ENCODE measurements around the gene PSMB11.

Gene PSMB11

GRCh38 chr14:23042162-23042965 is at the start of gene PSMB11:
PSMB11 (plus strand) TSS chr14:23042212; CDS start chr14:23042226, 14 bp downstream.
- Histone ChIP-seq H4K20me1 (ENCODE audit: insufficient read depth, low read length) (no peaks in the 10 kb centered on the region), H3K27ac (ENCODE audit: low read depth, low read length, poor library complexity, severe bottlenecking) (no peak within 1 kb of the TSS), H3K9me3 (ENCODE audit: low read length) (no peaks in the 10 kb centered on the region), H2AFZ (ENCODE audit: low read length) (no peak within 1 kb of the TSS), H3K79me2 (ENCODE audit: insufficient read depth, low read length) (no peaks in the 10 kb centered on the region), H3K4me1 (ENCODE audit: insufficient read depth, low read length, severe bottlenecking) (no peaks in the 10 kb centered on the region), H3K9ac (ENCODE audit: low read length) (no peak within 1 kb of the TSS), H3K4me2 (ENCODE audit: low read length) (no peak within 1 kb of the TSS), H3K36me3 (ENCODE audit: insufficient read depth, low read length) (no peaks in the 10 kb centered on the region), H3K9me2 (ENCODE audit: low read depth, low read length) (no peaks in the 10 kb centered on the region), H3K4me3 (ENCODE audit: low read depth, low read length, poor library complexity, severe bottlenecking) (no peak within 1 kb of the TSS), H3F3A (ENCODE audit: insufficient read depth, low read length) (no peaks in the 10 kb centered on the region), H3K27me3 (ENCODE audit: insufficient read depth, low read length) (peaks cover 7% of the 10 kb centered on the region; the same call in 1 of the 2 replicates)
- TF ChIP-seq EZH2 (IDR thresholded peaks at IDR 0.05; ENCODE audit: borderline replicate concordance, low read length) (no peak), CTCF (IDR thresholded peaks at IDR 0.05; ENCODE audit: low read length) (no peak)

GRCh38 chr14:22993517-22993916 is 48.5 kb upstream of the PSMB11 start:
- no peak overlapping the region for H3K27ac ChIP-seq (ENCODE audit: low read depth, low read length, poor library complexity, severe bottlenecking)
- H2AFZ ChIP-seq (ENCODE audit: low read length): no peak overlapping the region
- H3K4me3 ChIP-seq (ENCODE audit: low read depth, low read length, poor library complexity, severe bottlenecking): no peak overlapping the region
- no peaks in the 10 kb centered on the region for H3K27me3 ChIP-seq (ENCODE audit: insufficient read depth, low read length)
- H3K9ac ChIP-seq (ENCODE audit: low read length): no peak overlapping the region
- no peaks in the 10 kb centered on the region for H3K9me3 ChIP-seq (ENCODE audit: low read length)
- H4K20me1 ChIP-seq (ENCODE audit: insufficient read depth, low read length): no peaks in the 10 kb centered on the region
- no peaks in the 10 kb centered on the region for H3K4me1 ChIP-seq (ENCODE audit: insufficient read depth, low read length, severe bottlenecking)
- no peak for TF ChIP-seq EZH2 (IDR thresholded peaks at IDR 0.05; ENCODE audit: borderline replicate concordance, low read length)
- H3K9me2 ChIP-seq (ENCODE audit: low read depth, low read length): no peaks in the 10 kb centered on the region
- H3K79me2 ChIP-seq (ENCODE audit: insufficient read depth, low read length): no peaks in the 10 kb centered on the region
- H3F3A ChIP-seq (ENCODE audit: insufficient read depth, low read length): no peaks in the 10 kb centered on the region
- no peak overlapping the region for H3K4me2 ChIP-seq (ENCODE audit: low read length)
- peaks cover 4% of the 10 kb centered on the region; the same call in 1 of the 2 replicates for H3K36me3 ChIP-seq (ENCODE audit: insufficient read depth, low read length)

GRCh38 chr14:22994762-22995275 is 47.2 kb upstream of the PSMB11 start:
- no peak overlapping the region for H3K9ac ChIP-seq (ENCODE audit: low read length)
- H3K27me3 ChIP-seq (ENCODE audit: insufficient read depth, low read length): no peaks in the 10 kb centered on the region
- no peak overlapping the region for H3K4me2 ChIP-seq (ENCODE audit: low read length)
- no peaks in the 10 kb centered on the region for H3K9me3 ChIP-seq (ENCODE audit: low read length)
- TF ChIP-seq EZH2 (IDR thresholded peaks at IDR 0.05; ENCODE audit: borderline replicate concordance, low read length) (no peak), CTCF (IDR thresholded peaks at IDR 0.05; ENCODE audit: low read length) (peak; percentile 79)
- H3K4me1 ChIP-seq (ENCODE audit: insufficient read depth, low read length, severe bottlenecking): no peaks in the 10 kb centered on the region
- H3F3A ChIP-seq (ENCODE audit: insufficient read depth, low read length): no peaks in the 10 kb centered on the region
- H2AFZ ChIP-seq (ENCODE audit: low read length): no peak overlapping the region
- H3K36me3 ChIP-seq (ENCODE audit: insufficient read depth, low read length): peaks cover 9% of the 10 kb centered on the region
- no peak overlapping the region for H3K27ac ChIP-seq (ENCODE audit: low read depth, low read length, poor library complexity, severe bottlenecking)
- no peaks in the 10 kb centered on the region for H3K79me2 ChIP-seq (ENCODE audit: insufficient read depth, low read length)
- no peaks in the 10 kb centered on the region for H4K20me1 ChIP-seq (ENCODE audit: insufficient read depth, low read length)
- H3K9me2 ChIP-seq (ENCODE audit: low read depth, low read length): no peaks in the 10 kb centered on the region
- no peak overlapping the region for H3K4me3 ChIP-seq (ENCODE audit: low read depth, low read length, poor library complexity, severe bottlenecking)

Measured in OCI-LY1 (cell line).